ENCODE results near the gene FAM217A.
"Not testable (repeated sequence)": the region's sequence is repeated elsewhere in the genome, so short reads cannot be mapped to it uniquely, and the experiment has no call there.

Gene FAM217A, protein sequence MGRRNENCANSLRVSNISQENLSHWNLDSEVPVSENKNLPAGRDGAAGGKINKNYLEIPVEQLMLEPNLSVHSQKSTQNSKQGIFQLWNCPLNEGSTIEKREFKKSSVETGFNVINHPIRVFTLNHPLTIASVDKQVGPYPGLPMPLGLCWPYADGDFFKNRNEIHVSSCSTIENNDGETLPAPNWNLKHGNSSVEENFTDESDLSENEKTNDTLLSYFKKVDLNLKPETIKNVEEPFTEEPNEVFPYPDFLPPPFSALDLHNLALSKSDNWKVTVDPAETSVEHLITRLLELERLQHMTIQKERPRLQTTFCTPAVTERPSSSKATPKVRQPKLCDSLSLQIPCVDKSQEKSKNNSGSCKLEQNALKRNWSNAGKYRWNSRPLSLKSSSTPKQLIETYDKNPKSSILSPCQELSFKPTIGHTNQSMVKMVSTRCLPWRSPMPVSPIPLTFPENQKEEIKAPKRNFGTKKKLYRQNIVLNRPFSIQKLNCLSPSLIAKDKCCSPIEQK

DNA sequence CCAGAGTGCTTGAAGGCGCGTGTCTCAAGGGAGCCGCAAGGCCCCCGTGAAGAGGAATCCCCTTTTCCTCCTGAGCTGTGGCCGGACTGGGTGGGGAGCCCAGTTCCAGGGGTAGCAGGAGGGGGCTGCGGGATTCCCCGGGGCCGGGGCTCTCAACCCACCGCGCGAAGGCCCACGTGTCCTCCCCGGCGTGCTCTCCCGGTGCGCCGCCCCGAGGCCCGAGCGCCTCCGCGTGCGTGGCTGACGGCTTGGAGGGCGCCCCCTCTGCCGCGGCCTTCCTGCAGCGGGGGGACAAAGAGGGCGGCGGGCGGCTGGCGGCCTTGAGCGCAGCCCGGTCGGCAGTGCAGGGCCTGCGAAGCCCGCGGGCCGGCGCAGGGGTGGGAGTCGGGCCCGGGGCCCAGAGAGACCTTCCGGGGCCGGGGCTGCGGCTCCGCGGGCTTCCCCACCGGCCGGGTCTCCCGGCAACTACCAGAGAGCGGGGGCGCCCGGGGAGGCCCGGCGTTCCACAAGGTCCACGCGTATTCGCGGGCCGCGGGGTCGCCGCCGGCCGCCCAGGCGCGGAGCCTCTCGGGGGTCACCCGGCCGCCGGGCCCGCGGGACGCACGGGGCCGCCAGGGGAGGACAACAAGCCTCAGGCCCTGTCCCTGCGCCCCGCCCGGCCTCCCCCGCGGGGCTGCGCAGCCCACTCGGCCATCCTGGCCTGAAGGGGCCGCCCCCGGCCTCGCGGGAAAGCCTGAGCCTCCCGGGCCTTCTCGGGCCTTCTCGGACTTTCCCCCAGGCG, at the start of gene FAM217A:
Gene FAM217A (minus strand): TSS at position 447 of the 781 bp plus-strand sequence. CDS start 1,723 bp downstream, outside the sequence.
- no peak for DNase-seq (ENCODE audit: low read depth in 3 of 3)

DNA sequence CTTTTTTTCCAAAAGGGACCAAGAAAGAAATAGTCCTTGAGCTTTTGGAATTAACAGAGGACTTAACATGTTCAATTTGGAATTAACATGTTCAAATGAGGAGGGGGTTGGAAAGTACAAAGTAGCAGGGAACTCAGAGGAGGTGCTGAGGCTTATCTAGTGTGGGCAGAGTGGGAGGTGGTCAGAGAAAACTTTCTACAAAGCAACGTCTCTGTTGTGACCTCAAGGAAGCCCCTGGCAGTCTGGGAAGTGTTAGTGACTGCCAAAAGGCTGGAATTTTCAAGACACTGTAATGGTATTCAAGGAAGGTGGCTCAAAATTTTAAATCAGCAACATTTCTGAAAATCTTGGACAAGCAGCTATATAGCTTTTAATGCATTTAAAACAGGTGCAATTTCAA, 49.1 kb upstream of the FAM217A start:
- no peak for DNase-seq (ENCODE audit: low read depth in 3 of 3)

DNA sequence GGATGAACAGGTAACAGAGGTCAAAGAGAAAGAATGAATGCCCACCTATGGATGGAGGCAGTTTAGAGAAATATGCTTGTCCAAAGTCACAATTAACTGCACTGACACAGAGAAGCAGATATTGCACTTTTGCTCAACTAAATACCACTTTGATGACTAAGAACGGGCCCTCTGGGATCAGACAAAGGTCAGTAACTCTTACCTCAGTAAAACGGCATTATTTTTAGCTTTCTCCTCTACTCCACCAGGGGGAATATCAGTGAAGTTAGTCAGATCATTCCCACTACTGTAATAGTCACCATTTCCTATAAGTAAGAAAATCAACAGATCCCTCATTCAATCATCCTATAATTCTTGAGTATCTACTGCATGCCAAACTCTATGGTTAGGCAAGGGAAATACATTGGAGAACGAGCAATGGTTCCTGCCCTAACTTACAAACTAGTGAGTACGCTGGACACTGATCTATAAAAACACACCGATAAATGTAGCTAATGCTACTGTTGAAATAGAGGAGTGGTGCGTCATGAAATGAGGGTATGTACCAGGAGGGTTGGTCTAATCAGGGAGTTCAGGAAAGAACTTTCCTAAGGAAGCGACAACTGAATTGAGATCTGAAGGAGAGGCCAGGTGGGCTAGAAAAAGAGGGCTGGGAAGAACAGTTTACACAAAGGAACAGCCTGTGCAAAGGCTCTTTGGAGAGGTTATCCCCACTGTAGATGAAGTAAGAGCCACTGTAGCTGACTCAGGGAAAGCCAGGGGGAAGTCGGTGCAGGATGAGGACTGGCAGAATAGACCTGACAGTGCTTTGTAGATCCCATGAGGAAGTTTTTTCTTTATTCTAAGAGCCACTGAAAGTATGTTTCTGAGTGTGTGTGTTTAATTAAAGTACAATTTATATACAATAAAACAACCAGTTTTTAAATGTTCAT, 47.3 kb upstream of the FAM217A start:
- DNase-seq (ENCODE audit: low read depth in 3 of 3), result no peak

DNA sequence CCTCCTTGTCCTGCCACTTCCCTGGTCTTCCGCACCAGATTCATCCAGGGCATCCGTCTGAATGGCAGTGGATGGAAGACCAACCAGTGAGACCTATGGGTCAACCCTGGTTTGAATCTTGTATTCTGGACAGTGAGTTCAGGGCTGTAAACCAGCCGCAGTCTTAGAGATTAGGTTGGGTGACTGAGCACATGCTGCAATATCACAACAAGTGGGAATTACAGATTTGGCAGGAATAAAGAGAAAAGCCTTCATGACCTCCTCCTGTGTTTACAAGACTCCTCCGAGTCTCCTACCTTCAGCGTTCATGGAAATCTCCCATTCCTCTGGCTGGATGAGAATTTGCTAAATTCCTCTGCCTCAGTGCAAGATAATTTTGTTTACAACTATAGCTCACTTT, 46.6 kb upstream of the FAM217A start:
- DNase-seq (ENCODE audit: low read depth in 3 of 3), result no peak

DNA sequence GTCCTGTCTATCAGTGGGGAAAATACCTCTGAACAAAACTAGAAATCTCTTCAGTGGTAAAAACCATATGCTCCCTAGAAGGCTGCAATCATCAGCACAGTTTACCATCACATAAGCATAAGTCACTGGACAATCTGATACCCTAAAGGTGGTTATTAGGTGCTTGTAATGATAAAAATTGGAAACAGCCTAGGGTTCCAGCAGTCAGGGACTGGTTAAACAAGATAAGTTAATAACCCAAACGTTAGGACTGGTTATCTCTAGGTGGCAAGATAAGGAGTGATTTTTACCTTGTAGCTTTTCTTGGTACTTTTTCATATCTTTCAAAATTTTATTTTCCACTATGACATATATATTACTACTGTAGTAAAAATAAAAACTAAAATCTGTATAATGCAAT, 45.4 kb upstream of the FAM217A start:
- DNase-seq (ENCODE audit: low read depth in 3 of 3), result no peak

DNA sequence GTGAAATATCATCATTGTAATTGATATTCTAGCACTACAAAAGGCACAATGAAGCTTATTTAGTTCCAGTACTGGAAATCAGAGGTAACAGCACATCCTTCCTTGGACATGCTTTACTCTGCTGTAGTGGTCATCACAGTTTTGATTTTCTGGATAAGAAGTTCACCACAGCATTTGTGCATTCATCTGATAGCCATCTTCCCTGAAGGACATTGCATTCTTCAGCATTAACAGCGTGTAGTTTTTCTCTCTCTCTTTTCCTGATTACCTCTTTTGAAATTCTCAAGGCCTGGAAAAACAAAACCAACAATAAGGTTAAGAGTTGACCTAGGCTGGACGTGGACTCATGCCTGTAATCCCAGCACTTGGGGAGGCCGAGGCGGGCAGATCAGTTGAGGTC, 36.8 kb upstream of the FAM217A start:
- no peak for DNase-seq (ENCODE audit: low read depth in 3 of 3)

DNA sequence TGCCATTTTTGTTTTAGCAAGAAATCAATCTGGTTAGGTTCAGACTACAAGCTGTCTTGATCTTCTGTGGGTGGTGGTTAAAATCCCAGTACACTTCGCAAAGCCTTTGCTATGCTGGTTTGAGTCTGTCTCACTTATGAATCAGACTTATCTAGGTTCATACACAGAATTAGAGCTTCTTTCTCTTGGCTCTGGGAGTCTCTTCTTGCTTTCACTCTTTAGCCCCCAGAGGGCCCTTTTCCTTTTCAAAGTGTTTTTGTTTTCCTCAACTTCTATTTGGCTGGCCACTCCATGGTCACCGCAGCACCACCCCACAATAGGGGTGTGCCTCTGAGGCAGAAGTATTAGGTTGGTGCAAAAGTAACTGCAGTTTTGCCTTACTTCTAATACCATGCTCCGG, 35.2 kb upstream of the FAM217A start:
- no peak for DNase-seq (ENCODE audit: low read depth in 3 of 3)

DNA sequence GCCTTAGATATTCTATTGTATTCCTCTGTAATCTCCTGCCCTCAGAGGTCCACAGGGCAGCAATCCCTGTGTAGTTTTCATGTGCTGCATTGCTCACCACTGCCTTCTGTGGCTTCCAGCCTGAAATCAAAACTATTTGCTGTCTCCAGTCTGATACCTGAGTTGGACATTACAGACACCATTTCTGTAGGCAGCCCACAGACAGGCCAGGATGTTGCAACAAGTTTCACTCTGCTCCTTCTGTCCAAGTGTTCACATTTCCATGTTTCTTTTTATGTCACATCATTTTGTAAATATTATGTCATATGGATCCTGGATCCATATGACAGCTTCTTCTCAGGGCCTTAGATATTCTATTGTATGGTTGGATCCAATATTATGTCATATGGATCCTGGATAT, 34.7 kb upstream of the FAM217A start:
- DNase-seq (ENCODE audit: low read depth in 3 of 3), result no peak

DNA sequence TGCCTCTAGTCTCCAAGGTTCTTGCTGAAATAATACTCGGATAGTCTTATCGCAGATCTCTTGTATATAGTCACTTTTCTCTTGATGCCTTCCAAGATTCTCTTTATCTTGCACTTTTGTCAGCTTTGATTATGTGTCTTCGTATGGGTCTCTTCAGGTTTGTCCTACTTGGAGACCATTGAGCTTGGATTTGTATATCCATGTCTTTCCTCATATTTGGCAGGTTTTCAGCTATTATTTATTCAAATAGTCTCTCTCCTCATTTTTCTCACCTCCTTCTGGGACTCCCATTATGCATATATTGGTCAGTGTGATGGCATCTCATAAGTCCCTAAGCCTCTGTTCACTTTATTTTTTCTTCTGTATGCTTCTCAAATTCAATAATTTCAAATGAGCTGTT, 33.4 kb upstream of the FAM217A start:
- no peak for DNase-seq (ENCODE audit: low read depth in 3 of 3)

DNA sequence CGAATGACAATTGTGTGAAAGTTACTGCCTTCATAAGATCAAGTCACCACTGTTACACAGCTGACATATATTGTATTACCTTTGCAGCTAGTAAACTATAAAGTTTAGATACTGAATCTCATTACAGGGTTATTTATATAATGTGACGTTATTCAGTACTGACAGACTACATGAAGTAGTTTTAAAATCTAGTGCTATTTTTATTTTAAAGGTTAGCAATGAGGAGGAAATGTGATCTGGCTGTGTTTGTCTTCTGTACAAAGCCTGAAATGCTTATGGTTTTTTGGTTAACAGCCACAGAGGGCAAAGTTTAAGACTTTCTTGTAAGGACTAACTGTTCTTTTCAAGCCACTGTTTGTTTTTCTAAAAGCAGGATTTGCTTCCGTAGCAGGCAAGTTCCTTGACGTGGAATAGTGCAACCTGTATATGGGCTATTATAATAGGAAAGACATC, 30.5 kb upstream of the FAM217A start:
- not testable (repeated sequence) for DNase-seq (ENCODE audit: low read depth in 3 of 3)

DNA sequence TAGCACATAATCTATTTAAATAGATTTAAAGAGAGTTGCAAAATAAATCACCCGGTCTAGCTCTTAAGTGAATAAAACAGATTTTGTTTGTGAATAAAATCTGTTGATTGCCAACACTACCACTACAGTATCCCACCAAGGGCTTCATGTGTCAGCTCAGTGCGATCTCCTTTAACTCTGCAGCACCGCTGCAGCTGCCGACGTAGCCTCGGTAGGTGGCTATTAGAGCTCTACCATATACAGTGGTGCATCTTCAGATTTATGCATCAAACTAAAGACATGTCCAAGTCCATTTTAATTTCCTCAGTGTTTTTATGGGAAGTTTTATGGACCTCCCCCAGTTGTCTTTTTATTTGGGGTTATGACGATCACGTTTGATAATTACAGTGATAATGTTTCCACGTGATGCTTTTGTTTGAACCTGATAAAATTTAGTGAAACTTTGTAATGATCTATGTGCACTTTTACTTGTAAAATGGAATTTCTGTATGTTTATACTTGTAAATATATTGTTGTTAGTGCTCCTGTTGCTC, 29.7 kb upstream of the FAM217A start:
- no peak for DNase-seq (ENCODE audit: low read depth in 3 of 3)

DNA sequence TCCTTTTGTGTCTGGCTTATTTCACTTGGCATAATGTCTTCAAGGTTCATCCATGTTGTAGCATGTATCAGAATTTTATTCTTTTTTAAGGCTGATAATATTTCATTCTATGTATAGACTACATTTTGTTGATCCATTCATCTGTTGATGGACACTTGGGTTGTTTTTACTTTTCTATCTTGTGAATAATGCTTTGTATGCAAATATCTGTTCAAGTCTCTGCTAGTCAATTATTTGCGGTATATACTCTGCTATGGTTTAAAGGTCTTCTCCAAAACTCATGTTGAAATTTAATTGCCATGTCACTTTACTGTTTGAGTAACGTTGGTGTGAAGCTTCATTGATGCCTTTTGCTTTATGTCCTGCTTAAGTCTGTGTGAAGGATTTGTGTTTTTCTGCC, 28.9 kb upstream of the FAM217A start:
- no peak for DNase-seq (ENCODE audit: low read depth in 3 of 3)

DNA sequence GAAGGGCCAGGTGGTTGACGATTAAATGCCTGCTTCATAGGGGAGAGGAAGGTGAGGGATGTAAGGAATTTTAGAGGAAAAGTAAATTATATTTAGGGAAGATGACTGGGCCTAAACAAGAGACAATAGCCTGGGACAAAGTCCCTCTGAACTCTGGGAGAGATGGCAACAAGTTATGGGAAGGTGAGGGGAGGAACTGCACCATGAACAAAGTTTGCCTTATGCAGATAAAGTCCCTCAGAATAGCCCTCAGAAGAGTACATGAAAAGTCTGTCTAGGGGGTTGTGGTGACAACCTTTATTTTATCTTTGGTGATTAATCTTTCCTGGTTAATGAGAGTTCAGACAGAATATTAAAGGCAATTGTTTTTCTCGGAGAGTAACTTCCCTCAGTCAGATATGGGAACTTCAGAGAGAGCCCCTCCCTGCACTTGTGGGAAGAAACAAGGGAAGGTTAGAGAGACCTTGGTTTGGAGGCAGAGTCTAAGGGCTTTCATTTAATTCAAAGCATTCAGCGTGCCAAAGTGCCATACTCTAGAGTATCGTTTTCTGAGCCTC, 27.1 kb upstream of the FAM217A start:
- no peak for DNase-seq (ENCODE audit: low read depth in 3 of 3)

DNA sequence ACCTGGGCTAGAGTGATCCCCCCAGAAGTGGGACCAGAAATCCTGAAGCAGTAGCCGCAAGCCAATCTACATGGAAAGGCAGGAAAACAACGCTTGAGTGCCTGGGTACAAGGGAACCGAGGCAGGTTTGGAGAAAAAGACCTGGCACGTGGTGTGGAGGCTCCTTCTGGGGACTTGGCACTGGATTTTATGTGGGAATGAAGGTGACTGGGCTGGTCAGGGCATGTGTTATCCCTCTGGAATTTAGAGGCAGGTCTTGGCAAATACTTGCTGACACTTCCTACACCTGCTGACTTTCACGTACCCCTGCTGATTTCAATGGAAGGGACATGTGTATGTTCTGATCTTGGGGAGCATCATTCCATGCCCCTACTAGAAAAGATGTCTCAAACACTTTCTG, 25.0 kb upstream of the FAM217A start:
- DNase-seq (ENCODE audit: low read depth in 3 of 3), result no peak

DNA sequence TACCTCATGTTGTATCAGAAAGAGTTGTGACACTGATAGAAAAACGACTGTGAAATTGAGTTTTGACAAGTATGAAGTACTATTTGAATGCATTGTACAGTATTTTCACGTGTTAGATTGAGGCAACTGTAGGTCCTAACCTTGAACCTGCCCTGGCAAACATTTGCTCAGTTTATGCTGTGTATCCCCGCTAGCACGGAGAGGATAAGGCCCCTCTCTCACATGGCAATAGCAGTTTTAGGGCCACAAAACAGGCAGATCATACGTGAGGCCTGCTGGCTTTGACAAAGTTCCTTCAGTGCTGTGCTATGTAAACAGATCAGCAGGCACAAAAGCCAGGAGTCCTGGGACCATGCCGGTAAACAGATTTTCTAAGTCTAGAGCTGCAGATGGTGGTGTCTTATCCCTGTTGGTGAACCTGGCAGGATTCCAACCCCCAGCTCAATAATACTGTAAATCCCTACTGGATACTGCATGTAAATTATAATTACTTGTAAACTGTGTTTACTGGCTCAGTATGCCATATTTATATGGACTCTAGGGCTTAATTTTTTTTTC, 23.8 kb upstream of the FAM217A start:
- DNase-seq (ENCODE audit: low read depth in 3 of 3), result no peak

DNA sequence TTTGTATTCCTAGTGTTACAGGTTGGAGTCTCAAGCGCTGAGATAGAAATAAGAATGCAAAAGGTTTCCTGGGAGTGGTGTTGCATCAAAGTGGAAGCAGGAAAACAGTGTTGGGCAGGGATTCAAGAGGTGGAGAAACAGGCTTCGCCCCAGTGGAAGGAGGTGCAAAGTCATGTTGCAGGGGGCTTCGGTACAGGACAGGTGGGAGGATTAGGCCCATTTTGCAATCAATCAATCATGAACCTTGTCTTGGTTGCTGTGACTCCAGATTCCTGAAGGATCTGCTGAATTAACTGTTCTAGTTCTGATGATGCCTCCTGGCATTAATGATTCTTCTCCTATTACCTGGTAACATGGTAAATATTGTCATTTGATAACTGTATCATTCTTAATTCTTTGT, 22.4 kb upstream of the FAM217A start:
- no peak for DNase-seq (ENCODE audit: low read depth in 3 of 3)

DNA sequence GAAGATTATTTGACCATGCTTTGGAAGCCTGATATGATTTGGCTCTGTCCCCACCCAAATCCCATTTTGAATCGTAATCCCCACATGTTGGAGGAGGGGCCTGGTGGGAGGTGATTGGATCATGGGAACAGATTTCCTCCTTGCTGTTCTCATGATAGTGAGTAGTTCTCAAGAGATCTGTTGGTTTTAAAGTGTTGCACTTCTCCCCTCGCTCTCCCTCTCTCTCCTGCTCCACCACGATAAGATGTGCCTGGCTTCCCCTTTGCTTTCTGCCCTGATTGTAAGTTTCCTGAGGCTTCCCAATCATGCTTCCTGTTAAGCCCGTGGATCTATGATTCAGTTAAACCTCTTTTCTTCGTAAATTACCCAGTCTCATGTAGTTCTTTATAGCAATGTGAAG, 21.7 kb upstream of the FAM217A start:
- no peak for DNase-seq (ENCODE audit: low read depth in 3 of 3)

DNA sequence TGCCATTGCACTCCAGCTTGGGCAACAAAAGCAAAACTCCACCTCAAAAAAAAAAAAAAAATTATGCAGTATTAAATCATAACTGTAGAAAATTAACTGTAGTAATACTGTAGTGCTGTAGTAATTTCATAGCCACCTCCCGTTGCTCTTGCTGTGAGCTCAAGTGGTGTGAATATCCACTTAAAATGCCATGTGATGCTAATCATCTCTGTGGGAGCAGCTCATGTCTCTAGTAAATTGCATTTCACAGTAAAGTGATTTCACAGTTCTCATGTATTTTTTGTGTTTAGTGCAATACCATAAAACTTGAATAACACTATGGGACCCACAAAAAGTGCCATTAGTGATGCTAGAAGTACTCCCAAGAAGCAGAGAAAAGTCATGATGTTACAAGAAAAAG, 14.4 kb upstream of the FAM217A start:
- no peak for DNase-seq (ENCODE audit: low read depth in 3 of 3)

DNA sequence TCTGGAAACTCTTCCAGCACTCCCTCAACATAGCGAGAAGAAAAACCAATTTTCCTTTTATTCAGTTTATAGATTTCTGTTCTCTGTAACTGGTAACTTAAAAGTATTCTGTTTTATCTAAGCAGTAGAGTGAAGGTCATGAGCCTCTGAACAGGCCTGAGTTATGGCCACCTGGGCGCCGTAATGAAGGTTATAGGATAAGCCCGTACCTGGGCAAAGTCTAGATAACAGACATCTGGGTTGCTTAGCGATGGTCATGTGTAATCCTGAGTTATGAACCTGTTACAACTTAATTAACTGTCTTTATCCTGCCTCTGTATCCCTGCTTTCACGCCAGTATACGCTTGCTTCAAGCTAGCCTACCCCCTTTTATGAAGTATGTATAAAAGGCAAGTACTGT, 13.0 kb upstream of the FAM217A start:
- no peak for DNase-seq (ENCODE audit: low read depth in 3 of 3)

DNA sequence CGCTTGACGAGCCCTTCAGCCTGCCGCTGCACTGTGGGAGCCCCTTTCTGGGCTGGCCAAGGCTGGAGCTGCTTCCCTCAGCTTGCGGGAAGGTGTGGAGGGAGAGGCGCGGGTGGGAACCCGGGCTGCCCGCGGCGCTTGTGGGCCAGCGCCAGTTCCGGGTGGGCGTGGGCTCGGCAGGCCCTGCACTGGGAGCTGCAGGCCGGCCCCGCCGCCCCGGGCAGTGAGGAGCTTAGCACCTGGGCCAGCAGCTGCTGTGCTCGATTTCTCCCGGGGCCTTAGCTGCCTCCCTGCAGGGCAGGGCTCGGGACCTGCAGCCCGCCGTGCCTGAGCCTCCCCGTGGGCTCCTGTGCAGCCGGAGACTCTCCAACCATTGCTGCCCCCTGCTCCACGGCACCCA, 11.1 kb upstream of the FAM217A start:
- DNase-seq (ENCODE audit: low read depth in 3 of 3), result not testable (repeated sequence)

DNA sequence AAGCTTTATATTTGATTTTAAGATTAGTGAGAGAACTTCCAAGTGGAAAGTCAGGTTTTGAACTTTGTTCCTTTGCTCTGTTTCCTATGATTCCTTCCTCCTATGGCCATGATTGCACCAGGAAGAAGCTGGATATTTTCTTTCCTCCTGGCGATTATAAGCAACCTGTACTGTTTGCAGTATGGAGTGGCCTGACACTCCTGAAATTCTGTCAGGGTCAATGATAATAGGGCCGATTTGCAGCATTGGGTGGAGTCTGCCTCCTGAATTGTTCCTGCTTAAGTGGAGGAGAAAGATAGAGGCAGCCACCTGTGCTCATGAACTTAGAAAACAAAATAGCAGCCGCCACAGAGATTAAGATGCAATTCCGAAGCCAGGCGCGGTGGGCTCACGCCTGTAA, 9.8 kb upstream of the FAM217A start:
- no peak for DNase-seq (ENCODE audit: low read depth in 3 of 3)
